Eye (tissue), 1 donor: ENCODE results near the gene NMNAT3.
A peak's percentile ranks its signal among the peaks of the same experiment; 100 is the strongest.

ENCODE experiments used
- DNase-seq: peaks from one replicate; pipeline ENCODE4 v3.0.0-alpha.2; 2015

The NMNAT3 gene

GRCh38 chr3:139674571-139675260, 3.1 kb downstream of the NMNAT3 start:
- no peak for DNase-seq

- DNase-seq, result no peak
Observed at GRCh38 chr3:139672884-139673283, 4.9 kb downstream of the NMNAT3 start.

- no peak for DNase-seq
Observed at GRCh38 chr3:139671863-139672646, 5.7 kb downstream of the NMNAT3 start.

- no peak for DNase-seq
Observed at GRCh38 chr3:139671107-139671506, 6.7 kb downstream of the NMNAT3 start.

GRCh38 chr3:139670196-139670595, 7.6 kb downstream of the NMNAT3 start:
- no peak for DNase-seq

GRCh38 chr3:139668332-139668731, 9.4 kb downstream of the NMNAT3 start:
- no peak for DNase-seq

- DNase-seq, result no peak
Observed at GRCh38 chr3:139664958-139665357, 12.8 kb downstream of the NMNAT3 start.

GRCh38 chr3:139660269-139660668, 17.5 kb downstream of the NMNAT3 start:
- DNase-seq, result no peak

- no peak for DNase-seq
Observed at GRCh38 chr3:139659511-139659910, 18.3 kb downstream of the NMNAT3 start.

- DNase-seq, result no peak
Observed at GRCh38 chr3:139657936-139658335, 19.8 kb downstream of the NMNAT3 start.

GRCh38 chr3:139657434-139657833, 20.3 kb downstream of the NMNAT3 start:
- no peak for DNase-seq

GRCh38 chr3:139655909-139656595, 21.7 kb downstream of the NMNAT3 start:
- peak; percentile 62 for DNase-seq

GRCh38 chr3:139654637-139655365, 23.0 kb downstream of the NMNAT3 start:
- DNase-seq, result no peak

GRCh38 chr3:139653582-139653981, 24.2 kb downstream of the NMNAT3 start:
- DNase-seq, result no peak

- DNase-seq, result no peak
Observed at GRCh38 chr3:139652561-139652960, 25.2 kb downstream of the NMNAT3 start.

- no peak for DNase-seq
Observed at GRCh38 chr3:139647866-139648435, 29.8 kb downstream of the NMNAT3 start.

- DNase-seq, result no peak
Observed at GRCh38 chr3:139646512-139646911, 31.3 kb downstream of the NMNAT3 start.

GRCh38 chr3:139642996-139643395, 34.8 kb downstream of the NMNAT3 start:
- no peak for DNase-seq

- DNase-seq, result no peak
Observed at GRCh38 chr3:139640456-139640855, 37.3 kb downstream of the NMNAT3 start.

GRCh38 chr3:139639662-139640061, 38.1 kb downstream of the NMNAT3 start:
- DNase-seq, result no peak

- DNase-seq, result no peak
Observed at GRCh38 chr3:139638518-139638917, 39.3 kb downstream of the NMNAT3 start.

- no peak for DNase-seq
Observed at GRCh38 chr3:139636511-139636910, 41.3 kb downstream of the NMNAT3 start.
